CD4-positive, alpha-beta memory T cell (primary cell): ENCODE results near the gene ARHGAP6. TPM values are rescaled to one million over a fixed set of nuclear protein-coding genes. Genes with fewer than 3 reads are reported as not detected.

ENCODE experiments used
- CTCF ChIA-PET: fragments of 350-600 bp; sonication (Branson Sonifier 250); formaldehyde crosslinking; loops from one replicate; lab custom pipeline; 2021; ENCODE audit warnings: inconsistent platforms; ENCODE audit not compliant: partially characterized antibody; lab: Charles Lee
- POLR2A ChIA-PET: fragments of 350-600 bp; sonication (Branson Sonifier 250); formaldehyde crosslinking; loops from one replicate; lab custom pipeline; 2021; ENCODE audit not compliant: partially characterized antibody; lab: Charles Lee
- DNase-seq, 5 donors: peaks; one replicate each; pipeline versions ENCODE4 v3.0.0 to v3.0.0-alpha.2; 2020 to 2022; ENCODE audit warnings: mixed read lengths in 1 of 5
- H3K27ac ChIP-seq: one replicate; pipeline ENCODE4 v1.7.0; 2013; ENCODE audit warnings: low read depth, low read length
- H3K27me3 ChIP-seq: 2 replicates; pipeline ENCODE4 v1.7.0; 2013; ENCODE audit warnings: mild to moderate bottlenecking, low read length, moderate library complexity; ENCODE audit not compliant: insufficient read depth
- H3K36me3 ChIP-seq: 2 replicates; pipeline ENCODE4 v1.7.0; 2013; ENCODE audit warnings: mild to moderate bottlenecking, low read length, moderate library complexity; ENCODE audit not compliant: insufficient read depth
- H3K4me1 ChIP-seq: 2 replicates; pipeline ENCODE4 v1.7.0; 2013; ENCODE audit warnings: mild to moderate bottlenecking, low read length, moderate library complexity; ENCODE audit not compliant: insufficient read depth
- H3K4me3 ChIP-seq, 2 donors: one replicate each; pipeline ENCODE4 v1.7.0; 2013; ENCODE audit warnings: low read length in 2 of 2, mild to moderate bottlenecking in 1 of 2
- H3K9me3 ChIP-seq, 2 donors: one replicate each; pipeline ENCODE4 v1.7.0; 2013; ENCODE audit warnings: low read length in 2 of 2, control low read depth in 1 of 2; ENCODE audit not compliant: control insufficient read depth in 1 of 2
- H3K27ac Mint-ChIP-seq, 7 donors: one replicate each; pipeline ENCODE4 v1.8.0; 2020 to 2021; ENCODE audit warnings: mixed read lengths in 7 of 7, mild to moderate bottlenecking in 6 of 7, inconsistent platforms in 3 of 7, moderate library complexity in 3 of 7
- H3K27me3 Mint-ChIP-seq, 2 donors: one replicate each; pipeline ENCODE4 v1.8.0; 2020 to 2021; ENCODE audit warnings: mixed read lengths in 2 of 2
- H3K36me3 Mint-ChIP-seq, 2 donors: one replicate each; pipeline ENCODE4 v1.8.0; 2020 to 2021; ENCODE audit warnings: mixed read lengths in 2 of 2, inconsistent platforms in 1 of 2, mild to moderate bottlenecking in 1 of 2
- H3K4me1 Mint-ChIP-seq, 4 donors: one replicate each; pipeline ENCODE4 v1.8.0; 2020 to 2021; ENCODE audit warnings: mixed read lengths in 4 of 4, mild to moderate bottlenecking in 1 of 4
- H3K4me3 Mint-ChIP-seq, 8 donors: one replicate each; pipeline ENCODE4 v1.8.0; 2020 to 2021; ENCODE audit warnings: mixed read lengths in 8 of 8, mild to moderate bottlenecking in 7 of 8, moderate library complexity in 6 of 8, inconsistent platforms in 3 of 8
- H3K9me3 Mint-ChIP-seq, 8 donors: one replicate each; pipeline ENCODE4 v1.8.0; 2020 to 2021; ENCODE audit warnings: mixed read lengths in 8 of 8, mild to moderate bottlenecking in 5 of 8, inconsistent platforms in 3 of 8, moderate library complexity in 1 of 8
- intact Hi-C: fragments of 100-400 bp; cut with micrococcal nuclease; formaldehyde crosslinking; loops from one replicate; pipeline ENCODE4 v1.15.1; 2023
- polyA plus RNA-seq, 2 donors: library from polyadenylated mRNA; unstranded; fragments of 300-500 nt; fragmentation: Illumina TruSeq; gene quantifications; one replicate each; pipeline ENCODE4 v1.2.3, GENCODE V29; 2021
- total RNA-seq, 2 experiments: library from RNA; stranded (reverse); gene quantifications; one replicate each; pipeline ENCODE4 v1.2.3, GENCODE V29; 2021

The ARHGAP6 gene, protein sequence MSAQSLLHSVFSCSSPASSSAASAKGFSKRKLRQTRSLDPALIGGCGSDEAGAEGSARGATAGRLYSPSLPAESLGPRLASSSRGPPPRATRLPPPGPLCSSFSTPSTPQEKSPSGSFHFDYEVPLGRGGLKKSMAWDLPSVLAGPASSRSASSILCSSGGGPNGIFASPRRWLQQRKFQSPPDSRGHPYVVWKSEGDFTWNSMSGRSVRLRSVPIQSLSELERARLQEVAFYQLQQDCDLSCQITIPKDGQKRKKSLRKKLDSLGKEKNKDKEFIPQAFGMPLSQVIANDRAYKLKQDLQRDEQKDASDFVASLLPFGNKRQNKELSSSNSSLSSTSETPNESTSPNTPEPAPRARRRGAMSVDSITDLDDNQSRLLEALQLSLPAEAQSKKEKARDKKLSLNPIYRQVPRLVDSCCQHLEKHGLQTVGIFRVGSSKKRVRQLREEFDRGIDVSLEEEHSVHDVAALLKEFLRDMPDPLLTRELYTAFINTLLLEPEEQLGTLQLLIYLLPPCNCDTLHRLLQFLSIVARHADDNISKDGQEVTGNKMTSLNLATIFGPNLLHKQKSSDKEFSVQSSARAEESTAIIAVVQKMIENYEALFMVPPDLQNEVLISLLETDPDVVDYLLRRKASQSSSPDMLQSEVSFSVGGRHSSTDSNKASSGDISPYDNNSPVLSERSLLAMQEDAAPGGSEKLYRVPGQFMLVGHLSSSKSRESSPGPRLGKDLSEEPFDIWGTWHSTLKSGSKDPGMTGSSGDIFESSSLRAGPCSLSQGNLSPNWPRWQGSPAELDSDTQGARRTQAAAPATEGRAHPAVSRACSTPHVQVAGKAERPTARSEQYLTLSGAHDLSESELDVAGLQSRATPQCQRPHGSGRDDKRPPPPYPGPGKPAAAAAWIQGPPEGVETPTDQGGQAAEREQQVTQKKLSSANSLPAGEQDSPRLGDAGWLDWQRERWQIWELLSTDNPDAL (N-terminal part only)
- total RNA-seq = not detected
- polyA plus RNA-seq = not detected

DNA sequence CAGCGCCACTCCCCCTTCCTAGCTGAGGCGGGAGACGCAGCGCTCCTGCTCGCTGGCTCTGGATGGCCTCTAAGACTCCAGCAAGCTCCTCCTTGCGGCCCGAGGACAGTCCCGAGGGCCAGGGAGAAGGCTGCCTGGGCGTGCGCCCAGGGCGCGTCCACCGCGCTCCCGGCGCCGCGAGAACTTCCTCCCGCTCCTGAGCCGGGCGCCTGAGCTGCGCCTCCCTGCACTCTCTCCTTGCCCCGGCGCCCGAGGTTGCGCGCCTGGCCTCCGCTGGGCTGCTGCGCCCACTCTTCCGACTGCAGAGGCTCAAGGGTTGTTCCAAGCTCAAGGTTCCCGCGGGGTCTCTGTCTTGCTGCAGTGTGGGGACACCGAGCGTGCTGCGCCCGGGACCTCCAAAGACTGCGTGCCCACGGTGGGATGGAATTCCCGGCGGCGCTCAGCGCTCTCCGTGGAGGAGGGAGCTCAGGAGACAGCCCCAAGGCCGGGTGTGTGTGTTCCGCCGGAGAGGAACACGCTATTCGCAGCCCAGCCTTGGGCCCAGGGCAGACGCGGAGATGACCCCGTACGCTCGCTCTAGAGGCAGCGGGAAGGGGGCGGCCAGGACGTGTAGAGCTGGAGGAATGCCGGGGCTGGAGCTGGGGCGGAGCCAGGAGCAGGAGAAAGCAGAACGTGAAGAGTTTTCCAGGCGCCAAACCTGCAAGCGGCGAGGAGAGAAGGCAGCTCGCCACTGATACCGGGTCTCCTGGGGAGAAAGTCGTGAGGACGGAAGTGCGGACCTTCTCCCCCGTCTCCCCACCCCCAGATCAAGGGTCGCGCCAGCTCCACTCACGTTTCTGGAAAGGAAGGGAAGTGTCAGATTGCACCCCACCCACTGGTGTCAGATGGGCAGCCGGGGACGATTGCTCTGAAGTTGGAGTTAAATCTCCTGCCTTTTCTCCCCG lies at the start of gene ARHGAP6:
Gene ARHGAP6, minus strand, starts transcription at position 753 of the 944 bp plus-strand sequence. CDS start 1,092 bp downstream, outside the sequence.
- Histone ChIP-seq H3K27ac (no peak within 1 kb of the TSS), H3K36me3 (no peaks in the 10 kb centered on the region), H3K27me3 (no peaks in the 10 kb centered on the region), H3K4me1 (no peaks in the 10 kb centered on the region), H3K9me3 (no peaks in the 10 kb centered on the region), H3K4me3 (no peak within 1 kb of the TSS)
- Mint-ChIP-seq H3K27me3 (peaks cover 14 to 31% of the 10 kb centered on the region in 2 donors), H3K27ac (no peak within 1 kb of the TSS), H3K36me3 (no peaks in the 10 kb centered on the region), H3K4me3 (peak within 1 kb of the TSS in 1 of 8 donors; percentile 34), H3K4me1 (peaks cover 1 to 10% (median 3%) of the 10 kb centered on the region in 4 donors), H3K9me3 (no peaks in the 10 kb centered on the region)
- DNase-seq = no peak
- ChIA-PET CTCF (no interaction called here), POLR2A (no interaction called here)
- intact Hi-C loops = no loop called here

DNA sequence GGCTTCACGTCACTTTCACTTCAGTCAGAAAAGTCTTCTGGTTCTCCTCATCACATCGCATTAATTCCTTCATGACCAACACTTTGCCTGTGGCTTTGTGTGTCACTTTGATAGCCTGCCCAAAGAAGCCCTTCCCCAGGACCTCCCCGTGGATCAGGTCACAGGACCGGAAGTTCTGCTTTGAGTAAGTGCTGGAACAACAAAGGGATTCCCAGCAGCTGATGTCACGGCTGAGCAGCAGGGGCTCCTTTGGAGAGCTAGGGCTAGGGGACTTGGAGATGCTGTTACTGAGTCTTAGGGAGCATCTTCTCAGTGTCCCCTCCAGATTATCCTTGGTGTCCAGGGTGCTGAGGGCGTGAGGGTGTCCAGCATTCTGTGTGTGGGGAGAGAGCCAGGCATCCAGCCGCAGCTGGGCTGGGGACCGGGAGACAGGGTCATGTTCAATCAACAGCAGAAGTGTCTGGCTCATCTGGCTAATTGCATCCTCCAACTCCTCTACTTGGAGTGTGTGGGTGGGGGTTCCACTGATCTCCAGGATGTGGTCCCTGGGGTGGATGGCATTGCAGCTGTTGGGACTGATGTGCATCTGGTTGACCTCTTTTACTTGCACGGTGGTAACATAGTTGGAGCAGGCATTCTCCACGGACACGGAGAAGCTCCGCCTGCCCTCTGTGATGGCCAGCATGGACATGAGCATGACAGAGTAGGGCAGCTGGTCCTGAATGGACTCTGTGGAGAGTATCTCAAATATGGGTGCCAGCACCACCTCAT lies 39.2 kb upstream of the ARHGAP6 start:
- no peaks in the 10 kb centered on the region for H3K27me3 ChIP-seq
- peaks cover 0 to 6% (median 0%) of the 10 kb centered on the region in 8 donors for H3K9me3 Mint-ChIP-seq
- no peaks in the 10 kb centered on the region for H3K27me3 Mint-ChIP-seq
- H3K27ac Mint-ChIP-seq = no peak overlapping the region
- ChIA-PET CTCF (interaction anchor here (0.6 kb wide), 1 partner anchor 1855 kb away, joined by 3 read pairs; no protein-coding TSS in a partner anchor), POLR2A (no interaction called here)
- intact Hi-C loops = no loop called here
- H3K4me3 ChIP-seq = no peak overlapping the region
- H3K36me3 ChIP-seq = no peaks in the 10 kb centered on the region
- no peaks in the 10 kb centered on the region for H3K4me1 Mint-ChIP-seq
- H3K4me3 Mint-ChIP-seq = no peak overlapping the region
- DNase-seq = no peak
- no peaks in the 10 kb centered on the region for H3K9me3 ChIP-seq
- H3K27ac ChIP-seq = no peak overlapping the region
- no peaks in the 10 kb centered on the region for H3K36me3 Mint-ChIP-seq
- no peaks in the 10 kb centered on the region for H3K4me1 ChIP-seq

DNA sequence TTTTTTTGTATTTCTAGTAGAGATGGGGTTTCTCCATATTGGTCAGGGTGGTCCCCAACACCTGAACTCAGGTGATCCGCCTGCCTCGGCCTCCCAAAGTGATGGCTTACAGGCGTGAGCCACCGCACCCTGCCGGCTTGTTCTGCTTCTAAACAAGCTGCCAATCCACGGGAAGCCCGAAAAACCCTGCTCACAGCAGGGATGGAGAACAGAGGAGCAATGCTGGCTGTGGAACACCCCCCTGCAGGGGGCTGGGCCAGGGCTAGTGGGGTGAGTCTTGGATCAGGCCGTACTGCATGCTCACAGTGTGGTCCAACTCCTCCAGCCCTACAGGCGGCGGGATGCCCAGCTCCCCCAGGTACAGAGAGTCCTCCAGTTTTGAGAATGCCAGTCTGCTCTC lies 38.1 kb upstream of the ARHGAP6 start:
- POLR2A ChIA-PET = no interaction called here
- Histone ChIP-seq H3K4me3 (no peak overlapping the region), H3K27ac (no peak overlapping the region), H3K9me3 (no peaks in the 10 kb centered on the region), H3K36me3 (no peaks in the 10 kb centered on the region), H3K4me1 (no peaks in the 10 kb centered on the region), H3K27me3 (no peaks in the 10 kb centered on the region)
- Mint-ChIP-seq H3K36me3 (no peaks in the 10 kb centered on the region), H3K27me3 (no peaks in the 10 kb centered on the region), H3K9me3 (peaks cover 0 to 6% (median 0%) of the 10 kb centered on the region in 8 donors), H3K4me3 (no peak overlapping the region), H3K27ac (no peak overlapping the region), H3K4me1 (no peaks in the 10 kb centered on the region)
- CTCF ChIA-PET = no interaction called here
- intact Hi-C loops = no loop called here
- DNase-seq = no peak

DNA sequence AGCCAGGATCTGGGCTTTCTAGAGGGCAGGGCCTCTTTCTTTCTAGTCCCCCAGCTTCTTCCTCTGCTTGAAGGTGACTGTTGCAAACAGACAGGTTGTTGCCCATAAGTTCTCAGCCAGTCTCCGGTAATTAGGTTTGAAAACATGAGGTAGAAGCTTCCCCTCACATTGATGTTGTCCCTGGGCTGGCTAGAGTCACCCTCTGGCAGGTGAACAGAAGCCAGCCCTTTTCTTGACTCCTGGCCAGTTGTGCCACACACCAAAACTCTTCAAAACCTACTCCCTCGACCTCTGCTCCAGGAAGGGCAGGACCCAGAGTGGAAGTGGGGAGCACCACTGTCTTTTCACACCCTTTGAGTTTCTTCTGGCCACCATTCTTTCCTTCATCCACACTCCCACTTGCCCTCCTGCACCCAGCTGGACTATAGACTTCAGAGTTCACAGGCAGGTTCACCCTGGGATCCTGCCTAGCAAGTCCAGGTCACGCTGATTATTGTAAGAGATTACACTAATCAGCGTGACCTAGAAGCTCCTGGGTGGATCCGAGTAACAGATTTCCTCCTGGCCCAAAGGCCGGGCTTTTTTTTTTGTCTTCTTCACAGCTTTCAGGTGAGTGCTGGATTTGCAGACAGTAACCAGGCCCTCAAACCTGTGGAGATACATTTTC lies 37.4 kb upstream of the ARHGAP6 start:
- H3K4me3 ChIP-seq = no peak overlapping the region
- H3K27ac ChIP-seq = no peak overlapping the region
- ChIA-PET CTCF (no interaction called here), POLR2A (no interaction called here)
- no peaks in the 10 kb centered on the region for H3K27me3 ChIP-seq
- Mint-ChIP-seq H3K27me3 (no peaks in the 10 kb centered on the region), H3K4me1 (no peaks in the 10 kb centered on the region), H3K9me3 (peaks cover 0 to 6% (median 0%) of the 10 kb centered on the region in 8 donors), H3K27ac (no peak overlapping the region), H3K4me3 (no peak overlapping the region), H3K36me3 (no peaks in the 10 kb centered on the region)
- DNase-seq = no peak
- H3K4me1 ChIP-seq = no peaks in the 10 kb centered on the region
- no peaks in the 10 kb centered on the region for H3K36me3 ChIP-seq
- intact Hi-C loops = no loop called here
- no peaks in the 10 kb centered on the region for H3K9me3 ChIP-seq

DNA sequence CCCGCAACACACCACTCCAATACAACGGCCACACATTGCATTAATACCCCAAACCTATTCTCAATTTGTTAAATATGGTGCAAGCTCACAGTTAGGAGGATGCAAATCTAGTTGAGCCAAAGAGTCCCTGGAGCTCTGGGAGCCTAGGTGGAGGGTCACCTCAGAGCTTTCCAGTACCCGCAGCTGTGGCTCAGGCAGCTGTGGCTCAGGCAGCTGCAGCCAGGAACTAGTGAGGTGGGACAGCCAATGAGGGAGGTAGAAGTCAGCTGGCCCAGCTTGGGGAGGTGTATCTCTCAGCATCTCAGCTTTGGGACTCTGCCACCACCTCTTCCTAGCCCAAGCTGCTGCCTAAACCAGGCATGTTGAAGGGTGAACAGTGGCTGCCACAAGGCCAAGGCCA lies 36.7 kb upstream of the ARHGAP6 start:
- H3K4me1 Mint-ChIP-seq = no peaks in the 10 kb centered on the region
- H3K27ac Mint-ChIP-seq = no peak overlapping the region
- ChIA-PET CTCF (no interaction called here), POLR2A (no interaction called here)
- H3K27me3 Mint-ChIP-seq = no peaks in the 10 kb centered on the region
- Histone ChIP-seq H3K27me3 (no peaks in the 10 kb centered on the region), H3K36me3 (no peaks in the 10 kb centered on the region), H3K27ac (no peak overlapping the region), H3K4me1 (no peaks in the 10 kb centered on the region), H3K4me3 (no peak overlapping the region), H3K9me3 (no peaks in the 10 kb centered on the region)
- H3K36me3 Mint-ChIP-seq = no peaks in the 10 kb centered on the region
- intact Hi-C loops = no loop called here
- H3K9me3 Mint-ChIP-seq = peaks cover 0 to 6% (median 0%) of the 10 kb centered on the region in 8 donors
- no peak for DNase-seq
- no peak overlapping the region for H3K4me3 Mint-ChIP-seq

DNA sequence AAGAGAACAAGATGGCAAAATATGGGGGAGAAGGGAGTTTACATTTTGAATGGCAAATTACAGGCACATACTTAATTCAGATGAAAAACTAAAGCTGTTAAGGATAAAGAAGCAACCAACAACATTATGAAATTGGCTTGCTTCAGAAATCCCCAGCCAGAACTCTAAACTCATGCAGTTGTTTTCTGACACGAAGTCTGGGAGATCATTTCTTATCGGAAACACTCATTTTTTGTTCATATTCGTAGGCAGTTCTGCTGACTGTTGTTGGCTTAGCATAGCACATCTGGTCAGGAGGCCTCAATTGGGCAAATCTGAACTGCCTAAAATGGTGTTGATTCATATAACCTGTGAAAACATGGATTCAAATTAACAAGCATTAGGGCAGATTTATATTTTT lies 33.0 kb upstream of the ARHGAP6 start:
- Histone ChIP-seq H3K27ac (no peak overlapping the region), H3K27me3 (no peaks in the 10 kb centered on the region), H3K9me3 (no peaks in the 10 kb centered on the region), H3K4me1 (no peaks in the 10 kb centered on the region), H3K4me3 (no peak overlapping the region), H3K36me3 (no peaks in the 10 kb centered on the region)
- no peak overlapping the region for H3K27ac Mint-ChIP-seq
- peaks cover 0 to 2% of the 10 kb centered on the region in 2 donors for H3K27me3 Mint-ChIP-seq
- intact Hi-C loops = no loop called here
- ChIA-PET CTCF (no interaction called here), POLR2A (no interaction called here)
- H3K36me3 Mint-ChIP-seq = no peaks in the 10 kb centered on the region
- no peak for DNase-seq
- peaks cover 0 to 6% (median 0%) of the 10 kb centered on the region in 8 donors for H3K9me3 Mint-ChIP-seq
- no peak overlapping the region for H3K4me3 Mint-ChIP-seq
- H3K4me1 Mint-ChIP-seq = no peaks in the 10 kb centered on the region
